HG02642 (cell line): ENCODE data around the gene HYPK.
"Not testable (repeated sequence)": the region's sequence is repeated elsewhere in the genome, so short reads cannot be mapped to it uniquely, and the experiment has no call there.

Experiments
- ATAC-seq: cut with Tn5 transposase; IDR thresholded peaks from one replicate; pipeline ENCODE4 v1.9.1; 2021; ENCODE audit warnings: mild to moderate bottlenecking; ENCODE audit not compliant: unreplicated experiment, poor library complexity

Gene HYPK

GRCh38 chr15:43830691-43831275, 30.4 kb downstream of the HYPK start:
- ATAC-seq: not testable (repeated sequence)

DNA sequence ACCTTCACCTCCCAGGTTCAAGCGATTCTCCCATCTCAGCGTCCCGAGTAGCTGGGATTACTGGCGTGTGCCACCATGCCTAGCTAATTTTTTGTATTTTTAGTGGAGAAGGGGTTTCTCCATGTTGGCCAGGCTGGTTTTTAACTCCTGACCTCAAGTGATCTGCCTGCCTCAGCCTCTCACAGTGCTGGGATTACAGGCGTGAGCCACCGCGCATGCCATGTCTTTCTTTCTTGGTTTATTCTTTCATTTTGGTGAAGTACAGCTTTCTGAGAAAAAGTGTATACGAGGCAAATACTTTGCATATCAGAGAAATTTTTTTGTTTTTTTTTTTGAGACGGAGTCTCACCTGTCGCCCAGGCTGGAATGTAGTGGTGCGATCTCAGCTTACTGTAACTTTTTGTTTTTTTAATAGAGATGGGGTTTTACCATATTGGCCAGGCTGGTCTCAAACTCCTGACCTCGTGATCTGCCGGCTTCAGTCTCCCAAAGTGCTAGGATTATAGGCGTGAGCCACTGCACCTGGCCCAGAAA, 31.2 kb downstream of the HYPK start:
- not testable (repeated sequence) for ATAC-seq

DNA sequence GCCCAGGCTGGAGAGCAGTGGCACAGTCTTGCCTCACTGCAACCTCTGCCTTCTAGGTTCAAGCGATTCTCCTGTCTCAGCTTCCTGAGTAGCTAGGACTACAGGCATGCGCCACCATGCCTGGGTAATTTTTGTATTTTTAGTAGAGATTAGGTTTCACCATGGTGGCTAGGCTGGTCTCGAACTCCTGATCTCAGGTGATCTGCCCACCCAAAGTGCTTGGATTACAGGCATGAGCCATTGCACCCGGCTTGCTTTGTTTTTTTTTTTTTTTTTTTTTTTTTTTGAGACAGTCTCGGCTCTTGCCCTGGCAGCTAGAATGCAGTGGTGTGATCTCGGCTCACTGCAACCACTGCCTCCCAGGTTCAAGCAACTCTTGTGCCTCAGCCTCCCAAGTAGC, 32.1 kb downstream of the HYPK start:
- ATAC-seq: not testable (repeated sequence)

DNA sequence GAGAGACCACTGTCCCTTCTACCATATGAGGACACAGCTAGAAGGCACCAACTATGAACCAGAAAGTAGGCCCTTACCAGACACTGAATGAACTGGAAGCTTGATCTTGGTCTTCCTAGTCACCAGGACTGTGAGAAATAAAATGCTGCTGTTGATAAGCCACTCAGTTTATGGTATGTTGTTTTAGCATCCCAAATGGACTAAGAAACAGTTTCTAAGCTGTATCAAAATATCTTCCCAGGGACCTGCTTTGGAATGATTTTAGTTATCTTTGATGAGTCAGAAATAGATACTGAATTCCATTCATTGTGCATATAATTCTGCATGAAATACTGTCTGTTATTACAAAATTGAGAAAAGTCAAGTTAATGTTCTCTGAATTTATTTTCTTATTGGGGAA, 45.0 kb downstream of the HYPK start:
- ATAC-seq: no peak

GRCh38 chr15:43851251-43851650, 50.9 kb downstream of the HYPK start:
- no peak for ATAC-seq

DNA sequence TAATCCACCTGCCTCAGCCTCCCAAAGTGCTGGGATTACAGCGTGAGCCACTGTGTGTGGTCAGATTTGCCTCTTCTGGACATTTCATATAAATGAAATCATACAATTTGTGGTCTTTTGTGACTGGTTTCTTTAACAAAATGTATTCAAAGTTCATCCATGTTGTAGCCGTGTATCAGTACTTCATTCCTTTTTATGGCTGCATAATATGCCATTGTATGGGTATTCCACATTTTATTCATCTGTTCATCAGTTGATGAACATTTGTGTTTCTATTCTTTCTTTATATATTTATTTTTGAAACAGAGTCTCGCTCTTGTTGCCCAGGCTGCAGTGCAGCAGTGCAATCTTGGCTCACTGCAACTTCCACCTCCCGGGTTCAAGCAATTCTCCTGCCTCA, 52.2 kb downstream of the HYPK start:
- no peak for ATAC-seq
